ENCODE measurements around the gene SLC22A1.
A peak's percentile ranks its signal among the peaks of the same experiment; 100 is the strongest.

GRCh38 chr6:160167604-160168399 is 46.2 kb downstream of the SLC22A1 start:
- TF ChIP-seq CTCF (IDR thresholded peaks at IDR 0.05) (peak in 4 of 6 experiments; percentile 14 to 54 (median 22)), POLR2A (IDR thresholded peaks at IDR 0.05) (no peak)

Data from adrenal gland (tissue), 5 donors.